HepG2 (cell line): ENCODE results near the gene C11orf68. TPM values are rescaled to one million over a fixed set of nuclear protein-coding genes. Genes with fewer than 3 reads are reported as not detected.

Experiments used
- ATAC-seq: fragments of 200-7000 bp; cut with Tn5 transposase; 3 replicates; pipeline ENCODE4 v1.9.1; 2020; ENCODE audit warnings: mild to moderate bottlenecking, moderate library complexity
- BruUV-seq: library from RNA; stranded (reverse); fragments of 400-500 nt; replicated peaks from 2 replicates; lab custom pipeline; 2021; lab: Mats Ljungman, UMichigan
- CTCF ChIA-PET: fragments of 300-600 bp; formaldehyde crosslinking; extraction: SDS; loops from one replicate; lab custom pipeline; 2021; ENCODE audit warnings: low total read pairs, inconsistent platforms, low intra/inter-chr PET ratio; lab: Yijun Ruan, JAX
- POLR2A ChIA-PET: fragments of 350-600 bp; sonication (Branson Sonifier 250); formaldehyde crosslinking; loops from one replicate; lab custom pipeline; 2020; ENCODE audit warnings: antibody characterized with exemption, inconsistent platforms; lab: Yijun Ruan, JAX
- DNase-seq: peaks from one replicate; pipeline ENCODE4 v3.0.0-alpha.2; 2015; ENCODE audit warnings: low spot score
- FAIRE-seq: peaks from 3 replicates; lab custom pipeline; 2011; peaks lifted over from hg19 to GRCh38; lab: Jason Lieb, UNC
- H2AFZ ChIP-seq: one replicate; pipeline ENCODE4 v1.6.1; 2011; ENCODE audit warnings: low read length, inconsistent platforms
- H3K27ac ChIP-seq: fragments of 300-600 bp; 3 replicates; pipeline ENCODE4 v1.8.0; 2011; ENCODE audit warnings: mixed run types, mild to moderate bottlenecking, mixed read lengths, low read length, inconsistent platforms; ENCODE audit not compliant: insufficient read depth; ENCODE audit errors: extremely low read length
- H3K27me3 ChIP-seq, 2 experiments: fragments of 200-600 bp in 1 of 2; 2 replicates in 1 of 2; 3 replicates in 1 of 2; pipeline versions ENCODE4 v1.6.0 to v1.8.0; 2011; ENCODE audit warnings: low read length in 2 of 2, mild to moderate bottlenecking in 2 of 2, moderate library complexity in 2 of 2, inconsistent platforms in 1 of 2; ENCODE audit not compliant: insufficient read depth in 2 of 2, control insufficient read depth in 1 of 2
- H3K36me3 ChIP-seq, 2 experiments: fragments of 200-600 bp in 1 of 2; replicated peaks in 1 of 2; 2 replicates in 1 of 2; 3 replicates in 1 of 2; pipeline versions ENCODE4 v1.5.1 to v1.8.0; 2011; ENCODE audit warnings: low read length in 2 of 2, inconsistent platforms in 1 of 2; ENCODE audit not compliant: insufficient read depth in 2 of 2, control insufficient read depth in 1 of 2
- H3K4me1 ChIP-seq: 2 replicates; pipeline ENCODE4 v1.5.1; 2012; ENCODE audit warnings: low read length, inconsistent platforms; ENCODE audit not compliant: insufficient read depth
- H3K4me2 ChIP-seq: 2 replicates; pipeline ENCODE4 v1.6.0; 2011; ENCODE audit warnings: low read depth, low read length, inconsistent platforms
- H3K4me3 ChIP-seq, 3 experiments: fragments of 200-600 bp in 1 of 3; sonication (generic), shearing (Covaris generic) in 1 of 3; replicated peaks in 1 of 3; 2 replicates each; pipeline ENCODE4 v1.5.1; 2011 to 2016; ENCODE audit warnings: low read length in 3 of 3, inconsistent platforms in 2 of 3, low read depth in 2 of 3, mild to moderate bottlenecking in 2 of 3, control low read depth in 1 of 3, mixed read lengths in 1 of 3; ENCODE audit not compliant: insufficient read depth in 1 of 3
- H3K79me2 ChIP-seq: one replicate; pipeline ENCODE4 v1.6.1; 2011; ENCODE audit warnings: low read length, inconsistent platforms; ENCODE audit not compliant: insufficient read depth
- H3K9ac ChIP-seq: 2 replicates; pipeline ENCODE4 v1.6.0; 2011; ENCODE audit warnings: mild to moderate bottlenecking, low read depth, low read length, inconsistent platforms; ENCODE audit not compliant: insufficient read depth
- H3K9me3 ChIP-seq: 2 replicates; pipeline ENCODE4 v1.5.1; 2012; ENCODE audit warnings: mild to moderate bottlenecking, low read length
- H4K20me1 ChIP-seq: 2 replicates; pipeline ENCODE4 v1.6.0; 2011; ENCODE audit warnings: inconsistent platforms, mild to moderate bottlenecking, low read length, moderate library complexity; ENCODE audit not compliant: insufficient read depth
- AGO2 ChIP-seq: fragments of 200-400 bp; formaldehyde crosslinking; optimal IDR thresholded peaks from 2 replicates; pipeline ENCODE3; 2017; ENCODE audit warnings: mild to moderate bottlenecking, low read depth, low read length, moderate library complexity
- ASH2L ChIP-seq: fragments of 300-600, 200-600 bp; sonication (generic); IDR thresholded peaks from 2 replicates; pipeline ENCODE4 v1.7.0; 2017; ENCODE audit warnings: low read depth, mild to moderate bottlenecking, moderate library complexity, mixed read lengths, low read length; ENCODE audit not compliant: insufficient read length
- MYC ChIP-seq: sonication (generic); formaldehyde crosslinking; IDR thresholded peaks from 2 replicates; pipeline ENCODE4 v1.9.0; 2021; ENCODE audit warnings: missing genetic modification reagents, borderline replicate concordance
- PHF8 ChIP-seq: sonication (generic); formaldehyde crosslinking; IDR thresholded peaks from 2 replicates; pipeline ENCODE4 v1.5.0; 2020; ENCODE audit warnings: missing genetic modification reagents
- RXRB ChIP-seq: IDR thresholded peaks from 2 replicates; pipeline ENCODE4 v1.6.1; 2016; ENCODE audit warnings: borderline replicate concordance, missing genetic modification reagents, missing compliant biosample characterization
- SIN3B ChIP-seq: fragments of 150-350 bp; IDR thresholded peaks from 2 replicates; pipeline ENCODE4 v1.6.1; 2014; ENCODE audit warnings: low read length
- TGIF2 ChIP-seq: IDR thresholded peaks from 2 replicates; pipeline ENCODE4 v1.6.1; 2016; ENCODE audit warnings: control low read depth, missing compliant biosample characterization
- ZBTB7B ChIP-seq: sonication (generic); formaldehyde crosslinking; IDR thresholded peaks from 2 replicates; pipeline ENCODE4 v1.4.0; 2020; ENCODE audit warnings: missing genetic modification reagents
- ZFX ChIP-seq: sonication (generic); formaldehyde crosslinking; IDR thresholded peaks from 2 replicates; pipeline ENCODE4 v1.4.0; 2020; ENCODE audit warnings: mild to moderate bottlenecking, low read depth, missing genetic modification reagents, moderate library complexity
- ZNF232 ChIP-seq: sonication (generic); formaldehyde crosslinking; IDR thresholded peaks from 2 replicates; pipeline ENCODE4 v1.4.0; 2020; ENCODE audit warnings: missing genetic modification reagents, borderline replicate concordance
- ZNF296 ChIP-seq: sonication (generic); formaldehyde crosslinking; conservative IDR thresholded peaks from 2 replicates; pipeline ENCODE4 v1.5.0; 2020; ENCODE audit warnings: mild to moderate bottlenecking, missing genetic modification reagents
- ZNF589 ChIP-seq: sonication (generic); formaldehyde crosslinking; conservative IDR thresholded peaks from 2 replicates; pipeline ENCODE4 v1.8.0; 2022; ENCODE audit warnings: mild to moderate bottlenecking, moderate library complexity, missing genetic modification reagents
- ZNF773 ChIP-seq: sonication (generic); formaldehyde crosslinking; IDR thresholded peaks from 2 replicates; pipeline ENCODE4 v1.4.0; 2020; ENCODE audit warnings: missing genetic modification reagents, borderline replicate concordance
- ZNF777 ChIP-seq: sonication (generic); formaldehyde crosslinking; IDR thresholded peaks from 2 replicates; pipeline ENCODE4 v1.4.0; 2020; ENCODE audit warnings: missing genetic modification reagents
- ZSCAN31 ChIP-seq: sonication (generic); formaldehyde crosslinking; IDR thresholded peaks from 2 replicates; pipeline ENCODE4 v1.5.0; 2020; ENCODE audit warnings: low read depth, mild to moderate bottlenecking, missing genetic modification reagents
- WGBS: methylation state at CpG from one replicate; pipeline ENCODE4 v1.1.6; 2017; ENCODE audit warnings: low lambda C conversion rate; 5-methylcytosine and 5-hydroxymethylcytosine counted together
- in situ Hi-C: cut with HindIII; loops from 2 replicates; pipeline ENCODE4 v1.10.0; 2017; ENCODE audit warnings: low pct_unique_long_range_greater_than_20kb; ENCODE audit not compliant: extremely low pct_ligation_motif_present
- intact Hi-C: fragments of 100-400 bp; cut with micrococcal nuclease; formaldehyde crosslinking; loops from one replicate; pipeline ENCODE4 v1.10.0; 2022; ENCODE audit not compliant: unreplicated experiment
- polyA plus RNA-seq, 8 experiments: library from polyadenylated mRNA; depleted of rRNA in 3 of 8; stranded (reverse) in 7 of 8; unstranded in 1 of 8; fragments of >200 nt; fragmentation: Illumina TruSeq in 4 of 8; extraction: Trizol in 4 of 8; gene quantifications; 2 replicates each; pipeline versions ENCODE4 v1.2.1 to v1.2.3, GENCODE V29; 2011 to 2016; ENCODE audit warnings: low read depth in 4 of 8, missing spikeins in 1 of 8, mixed read lengths in 1 of 8; ENCODE audit not compliant: insufficient read depth in 1 of 8
- total RNA-seq, 5 experiments: library from RNA; depleted of rRNA; stranded (reverse); fragments of >200 nt; fragmentation: Illumina TruSeq; extraction: Trizol; gene quantifications; 2 replicates each; pipeline ENCODE4 v1.2.3, GENCODE V29; 2016; ENCODE audit warnings: low read depth in 1 of 5
- TF ChIP-seq, protein P1 (sequence below): sonication (generic); formaldehyde crosslinking; IDR thresholded peaks from 2 replicates; pipeline ENCODE4 v1.5.0; 2020; ENCODE audit warnings: mild to moderate bottlenecking, missing genetic modification reagents, borderline replicate concordance
- TF ChIP-seq, protein P2 (sequence below): sonication (generic); formaldehyde crosslinking; IDR thresholded peaks from 2 replicates; pipeline ENCODE4 v1.4.0; 2020; ENCODE audit warnings: missing genetic modification reagents

The C11orf68 gene
- total and polyA plus RNA-seq, 2 of the 13 experiments (the other 11 are each of a cell fraction or from before 2014, with no cell fraction given) = 8.4 to 28.3 TPM

DNA sequence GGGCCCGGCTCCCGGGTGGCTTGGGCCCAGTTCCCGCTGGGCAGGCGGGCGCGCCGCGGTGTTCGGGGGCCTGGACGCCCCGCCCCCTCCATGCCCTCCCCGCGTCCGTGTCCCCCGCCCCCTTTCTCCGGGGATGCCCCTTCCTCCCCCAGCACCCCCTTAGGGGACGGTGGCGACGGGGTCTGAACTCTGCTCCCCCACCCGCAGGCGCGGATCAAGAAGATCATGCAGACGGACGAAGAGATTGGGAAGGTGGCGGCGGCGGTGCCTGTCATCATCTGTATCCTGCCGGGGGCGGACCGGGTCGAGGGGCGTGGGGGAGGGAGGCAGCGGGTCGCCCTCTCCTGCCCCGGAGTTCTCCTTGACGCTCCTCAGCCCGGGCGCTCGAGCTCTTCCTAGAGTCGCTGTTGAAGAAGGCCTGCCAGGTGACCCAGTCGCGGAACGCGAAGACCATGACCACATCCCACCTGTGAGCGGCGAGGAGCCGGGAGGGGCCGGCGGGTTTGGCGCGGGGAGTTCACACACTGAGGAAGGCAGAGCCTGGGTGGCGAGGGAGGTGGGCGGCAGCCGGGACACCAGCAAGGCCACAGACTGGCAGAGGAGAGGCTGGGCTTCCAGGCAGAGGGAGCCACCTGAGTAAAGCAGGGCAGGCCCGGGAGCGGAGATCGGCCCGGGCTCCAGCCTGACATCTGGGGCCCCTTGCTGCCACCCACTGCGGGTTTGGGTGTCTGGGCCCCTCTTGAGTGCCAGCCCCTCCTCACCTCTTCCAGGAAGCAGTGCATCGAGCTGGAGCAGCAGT, 910 bp upstream of the C11orf68 start:
- ATAC-seq (peak; percentile 24), DNase-seq (no peak), FAIRE-seq (no peak)
- peaks cover 46% of the 10 kb centered on the region for H3K4me1 ChIP-seq
- H3K9me3 ChIP-seq = no peaks in the 10 kb centered on the region
- BruUV-seq = TSS peak; percentile 38
- peaks cover 11% of the 10 kb centered on the region for H3K79me2 ChIP-seq
- POLR2A ChIA-PET = interaction anchor here (1.4 to 2.7 kb wide), 3 partner anchors 9 to 29 kb away, joined by 3 to 8 read pairs (median 4); partner anchors contain the start of gene CCDC85B
- H3K4me2 ChIP-seq = peak overlapping the region; percentile 93
- in situ Hi-C loops (no loop called here), intact Hi-C loops (loop anchor here (2.0 kb wide), 1 partner anchor 29 kb away; the partner anchor contains the start of gene CCDC85B)
- no peaks in the 10 kb centered on the region for H3K27me3 ChIP-seq
- no peaks in the 10 kb centered on the region; a peak in 1 of 5 replicates for H3K36me3 ChIP-seq
- no peak overlapping the region for H2AFZ ChIP-seq
- peak overlapping the region; percentile 68 for H3K9ac ChIP-seq
- peak overlapping the region; percentile 44 for H3K27ac ChIP-seq
- no peaks in the 10 kb centered on the region for H4K20me1 ChIP-seq
- CTCF ChIA-PET = no interaction called here
- peak overlapping the region; percentile 76 to 80 (median 79) for H3K4me3 ChIP-seq
- 10% methylated on average over 9 of the region's 60 CpGs for WGBS
- TF ChIP-seq ZNF296 (CRISPR knock-in tag) (0 out of 2 replicates have a peak, but pooled peaks have one; percentile 26), ZFX (CRISPR knock-in tag) (peak; percentile 18; the same call in 1 of the 2 replicates), AGO2 (peak; percentile 45), SIN3B (0 out of 2 replicates have a peak, but pooled peaks have one; percentile 2), ZSCAN31 (CRISPR knock-in tag) (no peak), MYC (CRISPR knock-in tag) (0 out of 2 replicates have a peak, but pooled peaks have one; percentile 8), PHF8 (0 out of 2 replicates have a peak, but pooled peaks have one; percentile 13), RXRB (CRISPR knock-in tag) (0 out of 2 replicates have a peak, but pooled peaks have one; percentile 7), TGIF2 (peak; percentile 2; the same call in 1 of the 2 replicates), ZNF589 (CRISPR knock-in tag) (0 out of 2 replicates have a peak, but pooled peaks have one; percentile 16), ZNF232 (CRISPR knock-in tag) (no peak), ASH2L (peak; percentile 44), ZNF777 (CRISPR knock-in tag) (peak; percentile 59; the same call in 1 of the 2 replicates), ZNF773 (CRISPR knock-in tag) (no peak), ZBTB7B (CRISPR knock-in tag) (0 out of 2 replicates have a peak, but pooled peaks have one; percentile 14)
- TF ChIP-seq, protein P1, sequence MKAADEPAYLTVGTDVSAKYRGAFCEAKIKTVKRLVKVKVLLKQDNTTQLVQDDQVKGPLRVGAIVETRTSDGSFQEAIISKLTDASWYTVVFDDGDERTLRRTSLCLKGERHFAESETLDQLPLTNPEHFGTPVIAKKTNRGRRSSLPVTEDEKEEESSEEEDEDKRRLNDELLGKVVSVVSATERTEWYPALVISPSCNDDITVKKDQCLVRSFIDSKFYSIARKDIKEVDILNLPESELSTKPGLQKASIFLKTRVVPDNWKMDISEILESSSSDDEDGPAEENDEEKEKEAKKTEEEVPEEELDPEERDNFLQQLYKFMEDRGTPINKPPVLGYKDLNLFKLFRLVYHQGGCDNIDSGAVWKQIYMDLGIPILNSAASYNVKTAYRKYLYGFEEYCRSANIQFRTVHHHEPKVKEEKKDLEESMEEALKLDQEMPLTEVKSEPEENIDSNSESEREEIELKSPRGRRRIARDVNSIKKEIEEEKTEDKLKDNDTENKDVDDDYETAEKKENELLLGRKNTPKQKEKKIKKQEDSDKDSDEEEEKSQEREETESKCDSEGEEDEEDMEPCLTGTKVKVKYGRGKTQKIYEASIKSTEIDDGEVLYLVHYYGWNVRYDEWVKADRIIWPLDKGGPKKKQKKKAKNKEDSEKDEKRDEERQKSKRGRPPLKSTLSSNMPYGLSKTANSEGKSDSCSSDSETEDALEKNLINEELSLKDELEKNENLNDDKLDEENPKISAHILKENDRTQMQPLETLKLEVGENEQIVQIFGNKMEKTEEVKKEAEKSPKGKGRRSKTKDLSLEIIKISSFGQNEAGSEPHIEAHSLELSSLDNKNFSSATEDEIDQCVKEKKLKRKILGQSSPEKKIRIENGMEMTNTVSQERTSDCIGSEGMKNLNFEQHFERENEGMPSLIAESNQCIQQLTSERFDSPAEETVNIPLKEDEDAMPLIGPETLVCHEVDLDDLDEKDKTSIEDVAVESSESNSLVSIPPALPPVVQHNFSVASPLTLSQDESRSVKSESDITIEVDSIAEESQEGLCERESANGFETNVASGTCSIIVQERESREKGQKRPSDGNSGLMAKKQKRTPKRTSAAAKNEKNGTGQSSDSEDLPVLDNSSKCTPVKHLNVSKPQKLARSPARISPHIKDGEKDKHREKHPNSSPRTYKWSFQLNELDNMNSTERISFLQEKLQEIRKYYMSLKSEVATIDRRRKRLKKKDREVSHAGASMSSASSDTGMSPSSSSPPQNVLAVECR (CRISPR knock-in tag) = 0 out of 2 replicates have a peak, but pooled peaks have one; percentile 5
- TF ChIP-seq, protein P2, sequence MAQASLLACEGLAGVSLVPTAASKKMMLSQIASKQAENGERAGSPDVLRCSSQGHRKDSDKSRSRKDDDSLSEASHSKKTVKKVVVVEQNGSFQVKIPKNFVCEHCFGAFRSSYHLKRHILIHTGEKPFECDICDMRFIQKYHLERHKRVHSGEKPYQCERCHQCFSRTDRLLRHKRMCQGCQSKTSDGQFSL (CRISPR knock-in tag) = 0 out of 2 replicates have a peak, but pooled peaks have one; percentile 7
